Measurements from ENCODE around the gene UBE2E1.

UBE2E1 gene

DNA sequence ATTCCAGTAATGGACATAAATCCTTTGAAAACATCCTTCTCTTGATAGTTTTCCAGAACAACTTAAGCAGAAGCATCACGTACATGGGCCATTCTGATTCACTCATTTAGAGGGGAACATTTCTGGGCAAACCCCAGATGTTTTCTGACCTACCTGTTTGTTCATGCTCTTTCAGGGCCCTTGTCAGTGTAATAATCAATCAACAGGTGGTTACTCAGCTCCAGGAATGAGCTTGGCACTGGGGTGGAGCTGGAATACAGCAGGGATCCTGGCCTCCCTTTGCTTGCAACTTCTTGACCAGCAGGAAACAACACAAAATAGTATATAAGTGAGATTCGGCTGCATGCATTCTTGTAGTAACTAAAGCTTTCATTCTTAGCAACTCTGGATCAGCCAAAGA, 9.2 kb upstream of the UBE2E1 start:
- DNase-seq, result no peak

DNA sequence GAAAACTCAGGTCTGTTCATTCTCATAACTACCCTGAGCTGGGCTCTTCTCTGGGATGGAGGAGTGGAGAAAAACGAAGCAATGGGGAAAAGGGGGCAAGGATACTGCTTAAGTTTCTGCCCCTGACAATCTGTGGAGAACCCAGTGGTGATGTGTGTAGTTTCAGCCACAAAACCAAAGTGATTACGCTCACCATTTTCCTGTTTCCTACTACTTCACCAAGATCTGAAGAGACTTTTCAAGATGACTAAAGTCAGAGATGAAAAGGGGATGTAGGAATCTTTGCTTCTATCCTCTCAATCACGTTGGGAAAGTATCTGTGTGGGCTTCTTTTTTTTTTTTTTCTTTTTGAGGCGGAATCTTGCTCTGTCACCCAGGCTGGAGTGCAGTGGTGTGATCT, 8.3 kb upstream of the UBE2E1 start:
- DNase-seq, result no peak

GRCh38 chr3:23798456-23798855, 7.3 kb upstream of the UBE2E1 start:
- DNase-seq, result no peak

- DNase-seq, result no peak
These were observed 6.9 kb upstream of the UBE2E1 start for GRCh38 chr3:23798876-23799275.

DNA sequence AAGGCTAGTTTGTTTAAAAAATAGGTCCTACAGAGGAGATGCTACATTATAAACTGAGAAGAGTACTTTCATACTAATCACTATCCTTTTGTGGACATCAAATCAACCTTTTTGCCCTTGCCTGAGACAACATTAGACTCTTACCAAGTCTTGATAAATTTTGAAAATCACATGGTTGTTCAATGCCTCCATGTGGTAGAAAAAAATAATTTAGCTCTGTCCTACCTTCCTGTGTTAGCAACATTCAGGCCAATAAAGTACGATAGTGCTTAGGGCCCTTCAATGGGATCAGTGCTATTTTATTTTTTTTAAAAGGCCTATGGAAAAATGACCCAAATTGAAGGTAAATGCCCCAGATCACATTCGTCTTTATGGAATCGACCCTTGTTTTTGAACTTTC, 5.0 kb upstream of the UBE2E1 start:
- DNase-seq, result no peak

GRCh38 chr3:23804441-23805209, 1.1 kb upstream of the UBE2E1 start:
- DNase-seq, result no peak

DNA sequence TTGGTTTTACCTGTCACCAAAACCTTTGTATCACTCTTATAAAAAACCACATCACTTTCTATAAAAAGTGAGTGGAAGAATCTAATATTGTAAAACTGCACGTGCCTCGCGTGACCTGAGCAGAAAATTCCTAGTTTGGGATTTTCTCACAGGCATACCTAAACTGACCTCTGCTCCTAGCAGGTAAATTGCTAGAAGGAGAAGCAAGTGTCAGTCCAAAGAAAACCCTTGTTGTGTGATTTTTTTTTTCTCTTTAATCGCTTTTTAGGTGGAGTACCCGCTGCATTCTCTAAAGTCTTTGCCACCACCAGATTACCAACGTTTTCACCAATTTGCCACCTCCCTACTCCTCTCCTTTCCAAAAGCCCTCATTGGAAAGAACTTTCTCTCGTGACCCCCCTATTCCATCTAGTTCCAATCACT, 534 bp upstream of the UBE2E1 start:
- no peak for DNase-seq

- no peak for DNase-seq
These were observed 1.0 kb downstream of the UBE2E1 start for GRCh38 chr3:23806534-23807423.

DNA sequence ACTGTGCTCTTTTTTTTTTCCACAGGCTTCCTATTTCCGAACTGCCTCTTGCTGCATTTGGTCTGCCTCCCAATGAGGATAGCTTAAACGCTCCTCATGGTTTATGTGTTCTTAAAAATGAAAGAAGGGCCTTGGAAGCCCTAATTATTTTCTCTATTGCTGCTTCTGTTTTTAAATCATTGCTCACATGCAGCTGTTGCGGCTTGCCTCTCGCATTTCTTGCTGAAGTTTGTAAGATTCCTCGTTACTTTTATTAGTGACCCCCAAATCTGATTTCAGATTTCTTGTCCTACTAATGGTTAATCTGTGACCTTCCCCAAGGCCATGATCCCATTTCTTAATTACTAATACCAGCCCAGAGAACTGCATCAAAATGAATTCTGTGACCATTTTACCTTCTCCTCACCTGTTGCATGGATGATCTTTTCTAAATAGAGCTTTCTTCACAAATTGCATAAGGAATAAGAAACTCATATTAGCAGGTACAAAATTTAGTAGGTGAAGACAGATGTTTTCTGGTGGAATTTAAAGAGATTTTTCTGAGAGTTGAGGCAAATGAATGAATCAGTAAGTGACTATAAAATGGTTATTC, 1.8 kb downstream of the UBE2E1 start:
- DNase-seq, result no peak

GRCh38 chr3:23808525-23808924, 2.8 kb downstream of the UBE2E1 start:
- DNase-seq, result no peak

- no peak for DNase-seq
These were observed 3.5 kb downstream of the UBE2E1 start for GRCh38 chr3:23809294-23809693.

GRCh38 chr3:23809840-23810342, 4.1 kb downstream of the UBE2E1 start:
- no peak for DNase-seq

- DNase-seq, result peak; percentile 32
These were observed 4.8 kb downstream of the UBE2E1 start for GRCh38 chr3:23810343-23811184.

DNA sequence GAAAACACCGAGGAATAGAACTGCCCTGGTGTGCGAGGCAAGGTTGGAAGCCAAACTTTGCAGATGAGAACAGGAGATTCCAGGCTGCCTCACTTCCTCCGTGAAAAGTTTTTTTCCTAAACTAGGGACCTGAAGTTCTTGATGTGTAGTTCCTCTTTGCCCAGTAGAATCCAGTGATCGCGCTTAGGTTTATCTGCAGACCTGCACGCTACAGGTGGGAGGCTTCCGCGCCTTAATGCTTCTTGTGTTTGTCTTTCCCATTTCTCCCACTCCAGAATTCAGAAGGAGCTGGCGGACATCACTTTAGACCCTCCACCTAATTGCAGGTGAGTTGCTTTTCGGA, 5.4 kb downstream of the UBE2E1 start:
- no peak for DNase-seq

GRCh38 chr3:23811919-23812318, 6.2 kb downstream of the UBE2E1 start:
- DNase-seq, result no peak

- no peak for DNase-seq
These were observed 10.1 kb downstream of the UBE2E1 start for GRCh38 chr3:23815879-23816278.

DNA sequence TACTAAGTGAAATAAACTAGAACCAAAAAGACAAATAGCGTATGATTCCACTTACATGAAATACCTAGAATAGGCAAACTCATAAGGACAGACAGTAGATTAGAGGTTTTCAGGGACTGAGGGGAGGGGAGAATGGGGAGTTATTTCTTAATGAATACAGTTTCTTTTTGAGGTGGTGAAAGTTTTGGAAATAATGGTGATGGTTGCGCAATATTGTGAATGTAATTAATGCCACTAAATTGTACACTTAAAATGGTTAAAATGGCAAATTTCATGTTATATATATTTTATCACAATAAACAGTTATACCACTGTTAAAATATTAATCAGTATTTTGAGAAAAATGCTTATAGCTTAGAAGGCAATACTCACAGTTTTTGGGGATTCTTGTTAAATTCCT, 11.0 kb downstream of the UBE2E1 start:
- DNase-seq, result no peak

DNA sequence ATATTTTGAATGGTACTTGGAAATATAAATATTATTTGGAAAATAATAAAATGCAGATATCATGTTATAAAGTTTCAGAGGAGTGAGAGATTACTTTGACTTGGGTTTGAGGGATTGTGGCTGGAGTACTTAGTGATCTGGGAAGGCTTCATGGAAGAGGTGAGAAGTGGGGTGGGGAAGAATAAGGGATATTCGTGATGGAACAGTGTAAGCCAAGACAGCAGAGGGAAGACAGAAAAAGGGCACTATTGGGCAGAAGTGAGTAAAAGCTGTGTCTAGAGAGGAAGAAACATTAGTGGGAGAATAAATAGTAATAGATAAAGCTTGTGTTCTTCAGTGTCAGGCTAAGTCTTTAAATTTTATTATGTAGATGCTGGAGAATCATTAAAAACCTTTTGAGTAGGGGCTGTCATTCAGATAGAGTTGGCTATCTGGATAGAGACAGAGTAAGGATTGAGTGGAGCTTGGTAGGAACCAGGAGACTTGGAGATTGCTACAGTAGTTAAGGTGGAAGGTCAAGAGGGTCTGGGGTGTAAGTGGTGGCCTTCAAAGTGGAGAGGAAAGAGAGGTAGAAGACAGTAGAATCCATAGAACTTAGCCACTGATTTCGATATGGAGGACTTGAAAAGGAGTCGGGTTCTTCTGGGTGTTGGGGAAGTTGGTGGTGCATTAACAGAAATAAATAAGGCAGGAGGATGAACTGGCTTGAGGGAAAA, 11.9 kb downstream of the UBE2E1 start:
- no peak for DNase-seq

DNA sequence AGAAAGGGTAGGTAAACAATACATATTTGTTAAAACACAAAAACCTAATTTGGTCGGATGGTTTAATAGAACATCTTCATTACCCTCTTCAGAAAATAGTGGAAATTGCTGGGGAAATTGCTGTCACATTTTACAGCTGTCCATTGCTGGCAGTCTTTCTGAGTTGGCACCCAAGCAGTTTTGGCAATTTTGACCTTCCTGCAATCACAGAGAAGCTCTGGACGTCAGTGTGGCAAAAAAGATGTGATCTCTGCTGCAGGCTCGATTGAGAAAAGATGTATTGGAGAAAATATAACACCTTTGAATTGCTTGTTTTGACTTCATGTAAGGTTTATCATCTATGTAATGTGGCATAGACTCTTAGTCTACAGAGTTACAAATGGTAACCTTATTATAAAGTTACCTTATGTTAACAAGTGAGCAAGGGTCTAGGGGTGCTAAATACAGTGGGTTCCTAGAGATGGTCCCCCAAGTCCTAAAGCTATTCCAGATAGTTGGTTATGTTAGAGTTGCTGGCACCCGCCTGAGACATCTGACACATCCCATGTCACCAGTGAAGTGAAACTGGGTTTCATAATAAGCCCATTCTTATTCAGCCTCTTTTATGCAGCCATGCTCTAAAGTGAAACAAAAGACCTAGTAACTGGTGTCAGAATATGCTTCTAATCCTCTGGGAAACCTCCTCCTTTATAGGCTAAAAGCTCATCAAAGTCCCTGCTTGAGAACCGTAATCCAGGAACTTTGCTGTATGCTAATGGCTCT, 14.0 kb downstream of the UBE2E1 start:
- DNase-seq, result no peak

DNA sequence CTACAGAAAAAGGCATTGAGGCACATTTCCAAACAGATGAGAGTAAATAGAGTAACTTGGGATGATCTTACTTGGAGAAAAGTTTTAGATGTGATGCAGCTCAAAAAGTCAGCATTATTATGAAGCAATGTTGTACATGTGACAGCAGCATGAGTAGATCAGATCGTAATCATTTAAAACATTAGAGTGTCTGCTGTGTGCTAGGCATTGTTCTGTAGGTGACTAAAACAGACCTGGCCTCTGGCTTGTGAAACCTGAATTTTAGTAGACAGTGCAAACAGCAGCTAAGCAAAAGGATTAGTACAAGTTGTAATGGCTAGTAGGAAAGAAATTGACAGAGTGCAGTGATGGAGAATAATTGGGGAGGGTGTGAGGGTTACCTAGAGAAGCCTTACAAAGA, 15.1 kb downstream of the UBE2E1 start:
- no peak for DNase-seq

- no peak for DNase-seq
These were observed 16.1 kb downstream of the UBE2E1 start for GRCh38 chr3:23821858-23822257.

All from GF-D8 (cell line).